NT2/D1 (cell line): ENCODE data around the gene FNDC3B.

ENCODE experiments used
- DNase-seq: peaks from one replicate; pipeline ENCODE4 v3.0.0-alpha.2; 2011; ENCODE audit warnings: low read depth, low spot score
- H3K27me3 ChIP-seq: 2 replicates; pipeline ENCODE4 v1.6.0; 2011; ENCODE audit warnings: mild to moderate bottlenecking; ENCODE audit not compliant: insufficient read length, insufficient read depth
- H3K36me3 ChIP-seq: 2 replicates; pipeline ENCODE4 v1.6.1; 2011; ENCODE audit warnings: mild to moderate bottlenecking, low read length, mixed read lengths; ENCODE audit not compliant: insufficient read depth, insufficient read length
- H3K4me1 ChIP-seq: 2 replicates; pipeline ENCODE4 v1.5.1; 2011; ENCODE audit not compliant: insufficient read depth, insufficient read length
- H3K4me3 ChIP-seq: 2 replicates; pipeline ENCODE4 v1.5.1; 2011; ENCODE audit warnings: low read depth; ENCODE audit not compliant: insufficient read length
- H3K9ac ChIP-seq: 2 replicates; pipeline ENCODE4 v1.6.0; 2011; ENCODE audit warnings: low read depth; ENCODE audit not compliant: insufficient read length
- H3K9me3 ChIP-seq: 2 replicates; pipeline ENCODE4 v1.5.1; 2011; ENCODE audit warnings: mild to moderate bottlenecking, low read length; ENCODE audit not compliant: insufficient read depth
- SUZ12 ChIP-seq: IDR thresholded peaks from 2 replicates; pipeline ENCODE4 v1.6.1; 2011; ENCODE audit not compliant: insufficient read length, insufficient read depth; ENCODE audit errors: extremely low read depth
- YY1 ChIP-seq: IDR thresholded peaks from 2 replicates; pipeline ENCODE4 v1.6.1; 2011; ENCODE audit not compliant: insufficient read length, insufficient read depth
- ZNF274 ChIP-seq: IDR thresholded peaks from 2 replicates; pipeline ENCODE4 v1.6.1; 2011; ENCODE audit warnings: mild to moderate bottlenecking, low read depth, low read length

The FNDC3B gene

GRCh38 chr3:172184106-172184822 lies 144.9 kb downstream of the FNDC3B start:
- Histone ChIP-seq H3K9me3 (no peaks in the 10 kb centered on the region), H3K4me1 (peaks cover 8% of the 10 kb centered on the region), H3K9ac (no peak overlapping the region), H3K36me3 (peaks cover 8% of the 10 kb centered on the region), H3K4me3 (no peak overlapping the region), H3K27me3 (no peaks in the 10 kb centered on the region)
- DNase-seq: no peak
- TF ChIP-seq YY1 (no peak), ZNF274 (no peak)

DNA sequence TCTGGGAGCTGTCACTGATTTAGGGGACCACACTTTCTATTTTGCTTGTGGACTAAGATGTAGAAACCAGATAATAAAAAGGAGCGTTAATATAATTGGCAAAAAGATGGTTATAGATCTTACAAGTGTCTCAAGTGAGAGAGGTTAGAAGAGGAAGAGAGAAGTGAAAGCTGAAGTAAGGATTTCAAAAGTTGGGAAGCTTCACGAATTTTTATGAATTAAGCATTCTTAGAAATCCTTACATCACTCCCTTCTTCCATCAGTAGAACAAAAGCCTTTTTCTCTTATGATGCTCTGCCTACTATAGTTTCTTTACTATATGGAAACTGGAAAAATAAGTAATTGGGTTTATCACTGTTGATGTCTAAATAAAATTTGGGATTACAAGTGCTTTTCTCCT lies 146.5 kb downstream of the FNDC3B start:
- no peak for DNase-seq

DNA sequence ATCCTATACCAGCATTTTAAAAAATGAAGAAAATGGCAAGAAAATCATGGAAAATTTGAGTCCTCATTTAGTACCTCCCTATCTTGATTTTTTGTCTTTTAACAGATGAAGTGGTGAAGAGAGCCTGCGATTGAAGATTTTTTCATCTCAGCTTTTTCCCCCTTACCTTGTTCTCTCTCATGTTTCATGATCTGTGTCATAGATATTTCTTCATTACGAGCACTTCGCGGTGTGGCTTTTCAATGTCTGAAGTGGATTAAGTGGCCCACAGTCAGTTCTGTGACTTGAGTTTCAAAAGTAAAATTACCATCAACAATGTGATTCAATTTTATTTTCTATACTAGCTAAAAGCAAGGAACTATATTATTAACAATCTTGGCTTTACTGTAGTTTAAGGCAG lies 147.2 kb downstream of the FNDC3B start:
- no peak overlapping the region for H3K4me3 ChIP-seq
- no peak for DNase-seq
- no peaks in the 10 kb centered on the region for H3K9me3 ChIP-seq
- peaks cover 11% of the 10 kb centered on the region for H3K36me3 ChIP-seq
- H3K4me1 ChIP-seq: peaks cover 5% of the 10 kb centered on the region
- no peak overlapping the region for H3K9ac ChIP-seq
- H3K27me3 ChIP-seq: no peaks in the 10 kb centered on the region
- TF ChIP-seq ZNF274 (no peak), YY1 (no peak), SUZ12 (no peak)

More for the DNA sequence above, 146.5 kb downstream of the FNDC3B start:
- no peaks in the 10 kb centered on the region for H3K27me3 ChIP-seq
- H3K4me3 ChIP-seq: no peak overlapping the region
- peaks cover 11% of the 10 kb centered on the region for H3K36me3 ChIP-seq
- no peaks in the 10 kb centered on the region for H3K9me3 ChIP-seq
- H3K4me1 ChIP-seq: peaks cover 5% of the 10 kb centered on the region
- no peak for TF ChIP-seq YY1
- no peak overlapping the region for H3K9ac ChIP-seq

DNA sequence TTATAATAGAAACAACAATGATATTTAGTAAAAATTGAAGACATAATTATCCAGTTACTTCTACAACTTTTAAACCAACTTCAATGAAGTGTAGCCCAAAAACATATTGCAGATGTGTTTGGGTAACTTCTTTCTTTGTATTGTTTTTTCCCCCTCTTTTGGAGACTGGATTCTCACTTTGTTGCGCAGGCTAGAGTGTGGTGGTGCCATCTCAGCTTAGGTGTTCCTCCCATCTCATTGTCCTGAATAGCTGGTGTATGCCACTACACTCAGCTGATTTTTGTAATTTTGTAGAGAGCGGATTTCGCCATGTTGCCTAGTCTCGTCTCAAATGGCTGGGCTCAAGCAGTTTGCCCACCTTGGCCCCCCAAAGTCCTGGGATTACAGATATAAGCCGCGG lies 148.1 kb downstream of the FNDC3B start:
- no peak for TF ChIP-seq YY1
- TF ChIP-seq SUZ12: no peak
- TF ChIP-seq ZNF274: no peak
- Histone ChIP-seq H3K36me3 (peaks cover 11% of the 10 kb centered on the region), H3K4me1 (no peaks in the 10 kb centered on the region), H3K27me3 (no peaks in the 10 kb centered on the region), H3K4me3 (no peak overlapping the region), H3K9me3 (no peaks in the 10 kb centered on the region), H3K9ac (no peak overlapping the region)
- no peak for DNase-seq

- Histone ChIP-seq H3K9ac (no peak overlapping the region), H3K27me3 (no peaks in the 10 kb centered on the region), H3K4me1 (no peaks in the 10 kb centered on the region), H3K9me3 (no peaks in the 10 kb centered on the region), H3K36me3 (peaks cover 11% of the 10 kb centered on the region), H3K4me3 (no peak overlapping the region)
- no peak for TF ChIP-seq SUZ12
- no peak for DNase-seq
Observed at GRCh38 chr3:172188511-172188910, 149.1 kb downstream of the FNDC3B start.

GRCh38 chr3:172189213-172189612 lies 149.8 kb downstream of the FNDC3B start:
- Histone ChIP-seq H3K9me3 (no peaks in the 10 kb centered on the region), H3K4me1 (no peaks in the 10 kb centered on the region), H3K27me3 (no peaks in the 10 kb centered on the region), H3K9ac (no peak overlapping the region), H3K4me3 (no peak overlapping the region), H3K36me3 (peaks cover 11% of the 10 kb centered on the region)
- TF ChIP-seq SUZ12: no peak
- no peak for TF ChIP-seq ZNF274
- no peak for TF ChIP-seq YY1
- DNase-seq: no peak

DNA sequence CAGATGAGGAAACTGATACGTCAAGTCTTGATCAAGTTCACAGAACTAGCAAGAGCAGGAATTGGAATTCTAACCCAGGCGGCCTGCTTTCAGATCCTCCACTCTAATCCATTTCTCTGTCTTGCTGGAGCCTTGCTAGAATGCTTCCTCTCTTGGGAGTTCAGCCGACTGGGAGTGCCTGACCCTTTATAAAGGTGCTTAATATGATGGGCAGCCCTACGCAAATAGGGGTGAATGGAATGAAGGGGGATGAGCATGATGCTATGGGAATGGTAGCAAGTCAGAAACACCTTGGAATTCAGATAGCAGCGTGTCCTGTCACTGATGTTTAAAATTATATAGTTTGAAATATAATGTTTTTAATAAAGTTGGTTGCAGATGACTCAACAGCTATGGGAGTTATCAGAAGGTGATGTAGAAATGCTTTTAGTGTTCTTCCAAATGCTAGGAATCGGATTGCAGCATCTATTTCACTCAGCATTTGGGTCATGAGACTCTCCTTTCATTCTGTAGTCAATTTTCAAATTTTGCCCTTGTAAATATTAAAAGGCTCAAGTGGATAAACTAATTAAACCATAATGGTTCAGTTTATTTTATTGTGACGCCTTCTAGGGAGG lies 150.7 kb downstream of the FNDC3B start:
- Histone ChIP-seq H3K27me3 (no peaks in the 10 kb centered on the region), H3K36me3 (peaks cover 11% of the 10 kb centered on the region), H3K9ac (no peak overlapping the region), H3K9me3 (no peaks in the 10 kb centered on the region), H3K4me1 (no peaks in the 10 kb centered on the region), H3K4me3 (no peak overlapping the region)
- TF ChIP-seq SUZ12 (no peak), ZNF274 (no peak), YY1 (no peak)
- DNase-seq: no peak
